CD14-positive monocyte (primary cell): ENCODE measurements around the gene ARL5B. TPM values are rescaled to one million over a fixed set of nuclear protein-coding genes. Genes with fewer than 3 reads are reported as not detected.

Source experiments
- DNase-seq, 3 donors: peaks; one replicate each; pipeline ENCODE4 v3.0.0-alpha.2; 2011 to 2022
- H2AFZ ChIP-seq: 2 replicates; pipeline ENCODE4 v1.6.0; 2012; ENCODE audit warnings: mild to moderate bottlenecking, low read depth, low read length, inconsistent platforms; ENCODE audit not compliant: insufficient read depth, poor library complexity, severe bottlenecking
- H3K27ac ChIP-seq, 2 donors: 1 replicate in 1 of 2; 2 replicates in 1 of 2; pipeline ENCODE4 v1.5.1; 2012 to 2013; ENCODE audit warnings: low read length in 2 of 2, control low read depth in 1 of 2, inconsistent platforms in 1 of 2, low read depth in 1 of 2, mild to moderate bottlenecking in 1 of 2
- H3K27me3 ChIP-seq, 2 donors: one replicate each; pipeline versions ENCODE4 v1.6.0 to v1.6.1; 2011 to 2013; ENCODE audit warnings: low read length in 2 of 2; ENCODE audit not compliant: control insufficient read depth in 2 of 2, insufficient read depth in 2 of 2
- H3K36me3 ChIP-seq, 2 donors: replicated peaks in 1 of 2; 1 replicate in 1 of 2; 2 replicates in 1 of 2; pipeline versions ENCODE4 v1.5.1 to v1.6.1; 2012 to 2013; ENCODE audit warnings: low read length in 2 of 2, control low read depth in 1 of 2, inconsistent platforms in 1 of 2, mild to moderate bottlenecking in 1 of 2; ENCODE audit not compliant: insufficient read depth in 2 of 2, control insufficient read depth in 1 of 2
- H3K4me1 ChIP-seq, 2 donors: 1 replicate in 1 of 2; 2 replicates in 1 of 2; pipeline versions ENCODE4 v1.5.1 to v1.6.1; 2012 to 2013; ENCODE audit warnings: low read length in 2 of 2, control low read depth in 1 of 2, inconsistent platforms in 1 of 2, mild to moderate bottlenecking in 1 of 2, moderate library complexity in 1 of 2; ENCODE audit not compliant: insufficient read depth in 2 of 2, control insufficient read depth in 1 of 2
- H3K4me2 ChIP-seq: replicated peaks from 2 replicates; pipeline ENCODE3; 2012; ENCODE audit warnings: low read length, moderate library complexity, mild to moderate bottlenecking; ENCODE audit not compliant: poor library complexity, severe bottlenecking; ENCODE audit errors: extremely low read depth
- H3K4me3 ChIP-seq, 3 experiments: fragments of 200-600 bp in 1 of 3; sonication (generic) in 1 of 3; replicated peaks in 1 of 3; 1 replicate in 2 of 3; 2 replicates in 1 of 3; pipeline ENCODE4 v1.5.1; 2011 to 2013; ENCODE audit warnings: low read length in 3 of 3, mild to moderate bottlenecking in 3 of 3, control low read depth in 2 of 3, low read depth in 2 of 3, inconsistent platforms in 1 of 3, moderate library complexity in 1 of 3
- H3K79me2 ChIP-seq: 2 replicates; pipeline ENCODE4 v1.6.0; 2012; ENCODE audit warnings: mild to moderate bottlenecking, control low read depth, inconsistent platforms, low read length, moderate library complexity; ENCODE audit not compliant: insufficient read depth
- H3K9ac ChIP-seq: 2 replicates; pipeline ENCODE4 v1.6.0; 2017; ENCODE audit warnings: low read length, mild to moderate bottlenecking; ENCODE audit not compliant: insufficient read depth, poor library complexity, severe bottlenecking
- H3K9me3 ChIP-seq, 2 donors: replicated peaks in 1 of 2; 1 replicate in 1 of 2; 2 replicates in 1 of 2; pipeline versions ENCODE4 v1.5.1 to v1.6.1; 2012 to 2013; ENCODE audit warnings: low read length in 2 of 2, control low read depth in 1 of 2; ENCODE audit not compliant: control insufficient read depth in 1 of 2, insufficient read depth in 1 of 2
- H4K20me1 ChIP-seq: 2 replicates; pipeline ENCODE4 v1.6.0; 2012; ENCODE audit warnings: mild to moderate bottlenecking, low read length, control low read depth, moderate library complexity; ENCODE audit not compliant: insufficient read depth
- H3K27ac Mint-ChIP-seq, 7 donors: one replicate each; pipeline ENCODE4 v1.8.0; 2020; ENCODE audit warnings: mild to moderate bottlenecking in 7 of 7, mixed read lengths in 7 of 7, moderate library complexity in 6 of 7, inconsistent platforms in 2 of 7
- H3K27me3 Mint-ChIP-seq, 3 donors: one replicate each; pipeline ENCODE4 v1.8.0; 2021 to 2022; ENCODE audit warnings: low read depth in 3 of 3, mild to moderate bottlenecking in 3 of 3, mixed read lengths in 3 of 3, moderate library complexity in 3 of 3, inconsistent platforms in 1 of 3
- H3K36me3 Mint-ChIP-seq, 2 donors: one replicate each; pipeline ENCODE4 v1.8.0; 2020; ENCODE audit warnings: mixed read lengths in 2 of 2, inconsistent platforms in 1 of 2, mild to moderate bottlenecking in 1 of 2
- H3K4me1 Mint-ChIP-seq: one replicate; pipeline ENCODE4 v1.8.0; 2020; ENCODE audit warnings: mild to moderate bottlenecking, mixed read lengths
- H3K4me3 Mint-ChIP-seq, 2 donors: one replicate each; pipeline ENCODE4 v1.8.0; 2020; ENCODE audit warnings: mild to moderate bottlenecking in 2 of 2, mixed read lengths in 2 of 2, moderate library complexity in 1 of 2
- H3K9me3 Mint-ChIP-seq, 7 donors: one replicate each; pipeline ENCODE4 v1.8.0; 2020 to 2022; ENCODE audit warnings: mixed read lengths in 7 of 7, mild to moderate bottlenecking in 6 of 7, moderate library complexity in 6 of 7, inconsistent platforms in 2 of 7
- WGBS: methylation state at CpG from one replicate; pipeline ENCODE4 v1.1.5; 2013; ENCODE audit warnings: missing lambda C conversion rate; ENCODE audit not compliant: insufficient coverage; 5-methylcytosine and 5-hydroxymethylcytosine counted together
- intact Hi-C, 2 donors: fragments of 100-400 bp; cut with micrococcal nuclease; formaldehyde crosslinking; loops; one replicate each; pipeline versions ENCODE4 v1.15.0 to v1.15.1; 2023
- polyA plus RNA-seq, 3 donors: library from polyadenylated mRNA; depleted of rRNA in 1 of 3; unstranded in 2 of 3; stranded (reverse) in 1 of 3; fragments of 300-500 nt in 2 of 3; fragments of >200 nt in 1 of 3; fragmentation: Illumina TruSeq in 2 of 3; gene quantifications; 1 replicate in 2 of 3; 2 replicates in 1 of 3; pipeline ENCODE4 v1.2.3, GENCODE V29; 2012 to 2021
- TF ChIP-seq, protein P1 (sequence below): fragments of 200-600 bp; IDR thresholded peaks from one replicate; pipeline ENCODE4 v1.8.0; 2022; ENCODE audit warnings: antibody characterized with exemption, mild to moderate bottlenecking

The ARL5B gene
- polyA plus RNA-seq, 3 donors = 1.3 to 14.4 (median 1.4) TPM

DNA sequence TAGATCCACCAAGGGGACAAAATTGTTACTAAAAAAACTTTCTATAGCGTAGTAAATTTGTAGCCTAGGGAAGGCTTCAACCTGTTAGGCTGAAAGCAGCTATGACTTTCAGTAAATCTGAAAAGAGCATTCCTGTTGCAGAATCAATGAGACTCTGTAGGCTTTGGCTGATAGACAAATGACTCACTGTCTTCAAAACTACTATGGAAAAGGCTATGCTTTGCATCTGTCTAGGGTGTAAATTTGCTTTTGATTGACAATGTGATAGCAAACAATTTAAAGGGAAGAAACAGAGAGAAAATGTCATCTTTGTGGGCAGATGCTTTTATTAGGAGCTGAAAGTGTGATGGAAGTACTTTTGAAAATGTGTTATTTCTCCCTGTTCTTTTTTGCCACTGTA lies 60.6 kb downstream of the ARL5B start:
- Mint-ChIP-seq H3K9me3 (no peaks in the 10 kb centered on the region), H3K4me1 (no peaks in the 10 kb centered on the region), H3K27me3 (peaks cover 0 to 2% (median 2%) of the 10 kb centered on the region in 3 donors), H3K36me3 (no peaks in the 10 kb centered on the region), H3K4me3 (no peak overlapping the region), H3K27ac (no peak overlapping the region)
- DNase-seq = no peak
- Histone ChIP-seq H2AFZ (no peak overlapping the region), H3K9ac (no peak overlapping the region), H3K27me3 (no peaks in the 10 kb centered on the region), H3K36me3 (no peaks in the 10 kb centered on the region), H3K79me2 (no peaks in the 10 kb centered on the region), H3K4me1 (no peaks in the 10 kb centered on the region), H3K9me3 (no peaks in the 10 kb centered on the region), H3K4me3 (no peak overlapping the region), H3K27ac (no peak overlapping the region), H4K20me1 (no peaks in the 10 kb centered on the region), H3K4me2 (no peak overlapping the region)
- intact Hi-C loops = no loop called here
- no CpG with 5 or more reads among the region's 1 CpG for WGBS
- TF ChIP-seq, protein P1, sequence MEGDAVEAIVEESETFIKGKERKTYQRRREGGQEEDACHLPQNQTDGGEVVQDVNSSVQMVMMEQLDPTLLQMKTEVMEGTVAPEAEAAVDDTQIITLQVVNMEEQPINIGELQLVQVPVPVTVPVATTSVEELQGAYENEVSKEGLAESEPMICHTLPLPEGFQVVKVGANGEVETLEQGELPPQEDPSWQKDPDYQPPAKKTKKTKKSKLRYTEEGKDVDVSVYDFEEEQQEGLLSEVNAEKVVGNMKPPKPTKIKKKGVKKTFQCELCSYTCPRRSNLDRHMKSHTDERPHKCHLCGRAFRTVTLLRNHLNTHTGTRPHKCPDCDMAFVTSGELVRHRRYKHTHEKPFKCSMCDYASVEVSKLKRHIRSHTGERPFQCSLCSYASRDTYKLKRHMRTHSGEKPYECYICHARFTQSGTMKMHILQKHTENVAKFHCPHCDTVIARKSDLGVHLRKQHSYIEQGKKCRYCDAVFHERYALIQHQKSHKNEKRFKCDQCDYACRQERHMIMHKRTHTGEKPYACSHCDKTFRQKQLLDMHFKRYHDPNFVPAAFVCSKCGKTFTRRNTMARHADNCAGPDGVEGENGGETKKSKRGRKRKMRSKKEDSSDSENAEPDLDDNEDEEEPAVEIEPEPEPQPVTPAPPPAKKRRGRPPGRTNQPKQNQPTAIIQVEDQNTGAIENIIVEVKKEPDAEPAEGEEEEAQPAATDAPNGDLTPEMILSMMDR = no peak

DNA sequence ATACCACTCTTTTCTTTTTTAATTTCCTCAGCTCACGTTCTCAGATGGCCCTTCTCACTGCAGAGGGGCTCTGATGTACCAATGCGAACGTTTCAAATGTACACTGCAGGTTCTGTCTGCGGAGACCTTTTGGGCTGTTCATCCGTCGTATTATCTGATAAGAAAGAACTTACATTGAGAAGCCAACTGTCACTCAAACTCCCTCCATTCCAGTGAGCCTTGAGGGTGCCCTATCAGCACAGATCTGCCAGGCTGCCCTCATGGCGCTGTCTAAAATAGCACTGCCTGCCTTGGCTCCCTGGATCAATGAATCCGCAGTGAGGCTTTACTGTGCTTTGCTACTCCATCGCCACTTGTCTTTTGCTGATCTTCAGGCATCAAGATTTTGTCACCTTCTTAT lies 61.8 kb downstream of the ARL5B start:
- Histone ChIP-seq H3K4me2 (no peak overlapping the region), H3K4me3 (no peak overlapping the region), H4K20me1 (no peaks in the 10 kb centered on the region), H3K9ac (no peak overlapping the region), H3K27me3 (no peaks in the 10 kb centered on the region), H3K27ac (no peak overlapping the region), H3K9me3 (no peaks in the 10 kb centered on the region), H3K4me1 (no peaks in the 10 kb centered on the region), H3K79me2 (no peaks in the 10 kb centered on the region), H3K36me3 (no peaks in the 10 kb centered on the region), H2AFZ (no peak overlapping the region)
- peaks cover 0 to 4% (median 0%) of the 10 kb centered on the region in 7 donors for H3K9me3 Mint-ChIP-seq
- WGBS = 97% methylated on average over 3 of the region's 9 CpGs
- intact Hi-C loops = no loop called here
- no peak for DNase-seq
- H3K27ac Mint-ChIP-seq = no peak overlapping the region
- TF ChIP-seq, protein P1 = no peak
- no peak overlapping the region for H3K4me3 Mint-ChIP-seq
- H3K27me3 Mint-ChIP-seq = peaks cover 0 to 2% (median 1%) of the 10 kb centered on the region in 3 donors
- H3K4me1 Mint-ChIP-seq = no peaks in the 10 kb centered on the region
- no peaks in the 10 kb centered on the region for H3K36me3 Mint-ChIP-seq
